ENCODE results near the gene BPNT1.
"Not testable (repeated sequence)": the region's sequence is repeated elsewhere in the genome, so short reads cannot be mapped to it uniquely, and the experiment has no call there.

Gene BPNT1

DNA sequence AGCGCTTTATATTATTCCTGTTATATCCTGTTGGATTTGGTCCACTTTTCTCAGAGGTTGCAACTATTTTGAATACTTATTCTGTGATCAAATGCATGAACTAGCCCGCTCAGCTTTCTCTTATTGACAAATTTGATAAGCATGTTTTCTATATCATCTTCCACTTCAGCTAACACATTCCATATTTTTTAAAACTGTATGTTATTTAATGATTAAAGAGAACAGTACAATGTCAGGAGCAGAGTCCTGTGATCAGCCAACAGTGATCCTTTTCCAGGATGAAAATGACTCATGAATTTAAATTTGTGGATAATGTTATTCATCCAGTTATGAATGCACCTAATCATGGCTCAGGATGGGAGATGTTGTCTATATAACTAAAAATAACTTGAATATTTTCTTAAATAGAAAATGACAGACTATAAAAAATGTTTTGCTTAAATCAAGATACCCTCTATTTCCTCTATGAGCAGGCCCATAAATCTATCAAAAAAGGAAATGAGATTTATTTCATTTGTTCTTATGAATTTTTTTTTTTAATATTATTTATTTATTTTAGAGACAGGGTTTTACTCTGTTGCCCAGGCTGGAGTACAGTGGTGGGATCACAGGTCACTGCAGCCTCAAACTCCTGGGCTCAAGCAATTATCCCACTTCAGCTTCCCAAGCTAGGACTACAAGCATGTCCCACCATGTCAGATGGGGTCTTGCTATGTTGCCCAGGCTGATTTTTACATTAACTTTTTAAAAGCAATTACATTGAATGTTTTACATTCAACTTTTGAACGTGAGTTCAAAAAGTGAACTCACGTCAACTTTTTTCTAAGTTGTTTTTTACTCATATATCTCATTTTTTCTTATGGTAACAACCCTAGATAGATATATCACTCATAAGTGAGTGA is 12.5 kb downstream of the BPNT1 start:
- DNase-seq = no peak

DNA sequence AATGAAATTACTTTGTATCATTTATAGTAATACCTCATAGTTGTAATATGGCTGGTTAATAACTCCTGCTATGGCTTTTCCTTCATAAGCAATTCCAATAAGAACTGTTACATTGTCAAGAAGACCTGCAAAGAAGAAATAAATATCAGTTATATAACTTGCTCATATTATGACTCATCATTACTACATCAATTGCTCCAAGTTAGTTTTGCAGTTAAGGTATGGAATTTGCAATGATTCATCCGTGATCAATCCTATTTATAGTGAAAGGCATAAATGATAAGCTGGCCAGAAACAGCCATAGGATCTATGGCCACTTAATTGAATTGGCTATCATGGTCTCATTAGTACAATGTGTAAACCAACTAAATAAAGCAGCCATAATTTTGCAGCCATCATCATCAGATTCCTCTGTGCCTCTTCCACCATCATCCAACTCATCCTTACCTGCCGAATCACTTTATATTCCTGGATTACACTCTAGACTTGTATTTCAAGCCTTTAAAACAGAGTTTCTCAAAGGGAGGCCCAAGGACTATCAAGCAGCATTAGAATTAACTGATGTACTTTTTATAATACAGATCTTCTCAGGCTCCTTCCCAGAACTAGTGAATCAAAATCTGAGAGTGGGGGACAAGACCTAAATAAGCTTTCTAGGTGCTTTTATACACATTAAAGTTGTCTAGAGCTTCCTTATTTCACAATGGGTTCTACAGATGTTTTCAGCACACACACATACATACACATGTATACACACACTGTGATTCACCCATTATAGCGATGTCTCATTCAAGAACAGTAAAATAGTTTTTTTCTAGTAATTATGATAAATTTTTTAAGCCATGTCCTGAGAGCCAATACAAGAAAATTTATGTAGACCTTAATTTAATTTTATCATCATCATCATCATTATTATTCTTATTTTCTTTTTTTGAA is 22.1 kb downstream of the BPNT1 start:
- no peak for DNase-seq

GRCh38 chr1:220062629-220063028 is 27.0 kb downstream of the BPNT1 start:
- DNase-seq = no peak

GRCh38 chr1:220060876-220061275 is 28.7 kb downstream of the BPNT1 start:
- no peak for DNase-seq

DNA sequence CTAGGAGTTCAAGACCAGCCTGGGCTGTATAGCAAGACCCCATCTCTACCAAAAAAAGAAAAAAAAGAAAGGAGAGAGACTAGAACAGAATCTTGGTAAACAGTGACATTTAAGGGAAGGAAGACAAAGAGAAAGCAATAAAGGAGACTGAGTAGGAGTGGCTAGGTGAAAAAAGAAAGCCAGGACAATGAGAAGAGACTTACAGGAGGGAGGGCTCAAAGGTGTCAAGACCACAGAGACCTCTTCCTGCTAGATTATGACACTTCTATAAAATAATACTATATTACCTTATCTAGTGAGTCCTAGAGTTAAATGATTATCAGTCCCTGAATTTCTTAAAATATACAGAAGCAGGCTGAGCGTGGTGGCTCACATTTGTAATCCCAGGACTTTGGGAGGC is 33.2 kb downstream of the BPNT1 start:
- no peak for DNase-seq

- peak; percentile 86 for DNase-seq
Observed at GRCh38 chr1:220046052-220046930, 43.3 kb downstream of the BPNT1 start, which contains the start of gene EPRS1. EPRS1 (minus strand) TSS chr1:220046505; CDS start chr1:220046388, 117 bp downstream.

DNA sequence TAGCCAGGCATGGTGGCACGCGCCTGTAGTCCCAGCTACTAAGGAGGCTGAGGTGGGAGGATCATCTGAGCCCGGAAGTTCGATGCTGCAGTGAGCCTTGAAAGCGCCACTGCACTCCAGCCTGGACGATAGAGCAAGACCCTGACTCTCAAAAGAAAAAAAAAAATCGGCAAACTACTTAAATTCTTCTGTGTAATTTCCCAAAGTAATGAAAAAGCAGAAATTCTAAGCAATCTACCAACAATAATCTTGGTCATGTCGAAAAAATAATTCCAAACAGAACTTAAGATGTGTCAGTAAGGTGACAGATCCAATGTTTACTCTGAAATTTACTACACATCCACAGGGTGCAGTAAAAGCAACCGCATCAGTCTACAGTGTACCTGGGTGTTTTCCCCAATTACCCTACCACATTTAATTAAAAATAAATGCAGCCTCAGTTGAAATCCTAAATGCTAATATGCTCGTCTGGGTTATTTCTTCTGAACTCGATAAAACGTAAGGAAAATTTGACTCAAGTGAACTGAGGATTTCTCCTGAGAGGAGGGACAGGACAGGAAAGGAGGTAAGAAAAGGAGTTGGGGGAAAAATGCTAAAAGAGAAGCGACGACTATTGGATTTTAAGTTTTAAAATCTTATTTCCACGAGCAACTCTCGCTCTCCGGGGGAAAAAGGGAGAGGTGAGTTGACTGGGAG is 44.1 kb downstream of the BPNT1 start:
- DNase-seq = no peak

GRCh38 chr1:220044678-220045355 is 44.8 kb downstream of the BPNT1 start:
- DNase-seq = no peak

DNA sequence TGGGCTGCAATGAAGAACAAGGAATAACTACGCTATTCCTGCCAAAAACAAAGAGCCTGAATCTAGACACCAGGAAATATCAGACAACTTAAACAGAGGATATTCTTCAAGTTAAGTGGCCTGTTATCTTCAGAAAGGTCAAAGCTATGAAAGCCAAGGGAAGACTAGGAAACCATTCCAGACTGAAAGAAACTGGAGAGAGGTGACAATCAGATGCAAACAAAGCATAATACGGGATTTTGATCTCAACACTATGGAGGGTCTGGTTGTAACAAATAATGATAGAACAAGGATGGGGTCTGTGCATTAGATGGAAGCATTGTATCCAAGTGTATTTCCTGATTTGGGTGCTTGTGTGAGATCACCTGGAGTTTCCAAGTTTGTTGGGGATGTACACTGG is 45.9 kb downstream of the BPNT1 start:
- no peak for DNase-seq

DNA sequence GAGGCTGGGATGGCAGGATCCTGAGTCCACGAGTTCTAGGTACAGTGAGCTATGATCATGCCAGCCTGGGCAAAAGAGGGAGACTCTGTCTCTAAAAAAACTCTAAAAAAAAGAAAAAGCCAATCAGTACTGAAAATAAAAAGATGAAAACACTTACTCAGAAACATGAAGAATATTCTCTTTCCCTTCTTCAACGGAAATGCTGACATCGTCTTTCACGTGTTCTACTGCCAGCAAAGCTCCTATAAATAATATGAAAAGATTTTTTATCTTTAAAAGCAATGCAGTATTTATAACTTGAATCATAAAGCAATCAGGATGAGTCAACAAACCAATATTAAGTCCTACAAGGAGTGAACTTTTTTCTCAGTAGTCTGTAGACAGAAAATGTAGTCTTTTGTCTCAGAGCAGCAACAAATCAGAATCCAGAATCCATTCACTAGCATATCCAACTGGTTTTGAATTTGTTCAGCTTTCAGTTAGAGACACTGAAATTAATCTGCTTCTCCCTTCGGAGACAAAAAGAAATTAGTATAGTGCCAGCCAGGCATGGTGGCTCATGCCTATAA is 49.5 kb downstream of the BPNT1 start:
- no peak for DNase-seq

- DNase-seq = no peak
Observed at GRCh38 chr1:220038640-220039039, 50.9 kb downstream of the BPNT1 start.

DNA sequence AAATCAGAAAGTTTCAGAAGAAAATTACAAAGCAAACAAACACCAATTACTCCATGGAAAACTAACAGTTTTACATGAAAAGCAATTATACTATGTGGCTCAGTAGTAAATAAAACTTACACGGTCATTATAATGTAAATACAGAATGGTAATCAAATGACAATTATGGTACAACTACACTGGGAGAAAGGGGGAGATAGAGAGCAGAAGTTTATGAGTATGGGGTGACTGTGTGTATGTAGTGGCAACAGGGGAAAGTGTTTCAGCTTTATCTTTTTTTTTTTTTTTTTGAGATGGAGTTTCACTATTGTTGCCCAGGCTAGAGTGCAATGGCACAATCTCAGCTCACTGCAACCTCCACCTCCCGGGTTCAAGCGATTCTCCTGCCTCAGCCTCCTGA is 51.8 kb downstream of the BPNT1 start:
- not testable (repeated sequence) for DNase-seq

DNA sequence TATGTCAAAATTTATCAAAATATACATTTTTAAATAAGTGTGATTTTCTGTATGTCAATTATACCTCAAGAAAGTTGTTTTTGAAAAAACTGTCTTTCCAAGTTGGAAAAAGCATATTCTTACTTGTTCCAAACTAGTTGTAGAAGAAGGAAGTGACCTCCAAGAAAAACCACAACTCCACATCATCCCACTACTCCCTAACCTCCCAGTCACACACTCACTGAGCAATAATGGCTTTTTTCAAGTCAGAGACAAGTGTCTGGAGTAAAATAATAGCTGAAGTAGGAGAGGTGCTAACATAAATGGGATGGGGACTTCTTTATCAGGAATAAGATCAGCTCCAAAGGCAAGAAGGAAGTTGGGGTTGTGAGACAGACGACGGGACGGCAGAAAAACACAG is 56.7 kb downstream of the BPNT1 start:
- DNase-seq = no peak

GRCh38 chr1:220031287-220031686 is 58.3 kb downstream of the BPNT1 start:
- DNase-seq = no peak

- DNase-seq = no peak
Observed at GRCh38 chr1:220028346-220028895, 61.2 kb downstream of the BPNT1 start.

- DNase-seq = no peak
Observed at GRCh38 chr1:220019071-220019470, 70.5 kb downstream of the BPNT1 start.

DNA sequence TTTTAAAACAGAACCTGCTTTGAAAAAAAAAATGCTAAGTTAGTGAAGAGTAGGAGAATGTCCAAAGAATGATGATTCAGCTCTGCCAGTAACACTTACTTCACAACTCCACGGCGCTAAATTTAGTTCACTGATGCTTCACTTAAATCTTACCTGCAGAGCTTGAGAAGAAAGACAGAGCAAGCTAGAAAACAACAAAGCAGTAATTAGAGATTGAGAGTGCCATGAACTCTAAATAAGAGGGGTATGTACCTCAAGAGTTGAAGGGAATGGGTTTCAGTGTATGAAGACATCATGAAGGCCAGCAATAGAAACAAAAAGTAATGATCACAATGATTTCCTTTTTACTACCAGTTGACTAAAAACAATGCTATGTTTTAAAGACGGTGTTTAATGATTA is 76.1 kb downstream of the BPNT1 start:
- no peak for DNase-seq

DNA sequence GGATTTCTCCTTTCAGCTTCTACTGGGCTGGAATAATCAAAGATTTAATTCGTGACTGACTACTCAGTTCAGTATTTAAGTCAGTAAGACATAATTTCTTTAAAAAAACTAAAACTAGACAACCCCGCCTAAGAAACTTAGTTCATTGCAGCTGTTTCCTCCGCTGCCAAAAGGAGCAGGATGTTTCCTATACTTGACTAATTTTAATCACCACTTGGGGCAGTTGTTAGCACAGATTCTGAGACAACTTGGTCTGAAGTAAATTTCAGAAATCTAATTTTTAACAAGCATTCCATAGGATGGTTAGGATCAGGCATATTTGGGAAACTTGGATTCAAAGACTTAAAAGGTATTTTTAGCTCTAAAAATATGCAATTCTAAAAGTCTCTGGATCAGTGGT is 77.3 kb downstream of the BPNT1 start:
- DNase-seq = no peak

DNA sequence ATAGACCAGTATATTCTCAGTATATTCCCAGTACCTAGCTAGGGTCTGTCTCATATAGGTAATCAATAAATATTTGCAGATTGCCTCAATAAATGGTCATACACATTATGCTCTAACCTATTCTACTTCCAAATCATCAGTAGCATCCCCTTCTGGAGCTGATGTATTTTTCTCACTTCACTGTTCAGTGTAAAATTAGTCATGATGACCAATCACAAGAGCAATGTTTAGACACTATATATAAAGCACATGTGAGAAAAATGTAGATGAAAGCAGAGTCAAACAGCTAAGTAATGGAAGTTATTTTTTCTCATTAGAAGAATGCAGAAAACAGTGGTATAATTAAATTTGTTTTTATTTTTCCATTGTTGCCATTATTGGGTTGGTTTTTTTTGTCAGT is 78.0 kb downstream of the BPNT1 start:
- no peak for DNase-seq

All from NCI-H226 (cell line).